Peyer's patch (tissue), 4 donors: ENCODE measurements around the gene PLA2G4C. TPM values are rescaled to one million over a fixed set of nuclear protein-coding genes. Genes with fewer than 3 reads are reported as not detected.

Source experiments
- DNase-seq, 3 donors: peaks; one replicate each; pipeline ENCODE4 v3.0.0-alpha.2; 2017 to 2019
- H3K27ac ChIP-seq, 4 donors: fragments of 200-600 bp; sonication (generic); one replicate each; pipeline ENCODE4 v1.5.1; 2016 to 2019
- H3K27me3 ChIP-seq, 2 donors: fragments of 200-600 bp; sonication (generic); one replicate each; pipeline ENCODE4 v1.5.1; 2019
- H3K36me3 ChIP-seq, 3 donors: fragments of 200-600 bp; sonication (generic); one replicate each; pipeline ENCODE4 v1.5.1; 2016 to 2019
- H3K4me1 ChIP-seq, 4 donors: fragments of 200-600 bp; sonication (generic); one replicate each; pipeline ENCODE4 v1.5.1; 2016 to 2019
- H3K4me3 ChIP-seq, 4 donors: fragments of 200-600 bp; sonication (generic); 1 replicate in 3 of 4; 2 replicates in 1 of 4; pipeline ENCODE4 v1.5.1; 2016 to 2019; ENCODE audit warnings: mild to moderate bottlenecking in 1 of 4
- H3K9me3 ChIP-seq, 4 donors: fragments of 200-600 bp; sonication (generic); one replicate each; pipeline ENCODE4 v1.5.1; 2016 to 2019; ENCODE audit warnings: mild to moderate bottlenecking in 1 of 4
- POLR2A ChIP-seq, 2 donors: fragments of 450-650 bp; IDR thresholded peaks; one replicate each; pipeline ENCODE4 v1.5.1; 2017; ENCODE audit warnings: antibody characterized with exemption in 2 of 2, mild to moderate bottlenecking in 2 of 2, moderate library complexity in 2 of 2
- total RNA-seq, 4 donors: library from RNA; depleted of rRNA; stranded (reverse); fragments of >200 nt; gene quantifications; one replicate each; pipeline ENCODE4 v1.1.0, GENCODE V29; 2016
- TF ChIP-seq, protein P1 (sequence below), 6 experiments: fragments of 450-650 bp in 4 of 6; fragments of 200-600 bp in 2 of 6; sonication (generic) in 1 of 6; IDR thresholded peaks; one replicate each; pipeline ENCODE4 v1.5.1; 2017 to 2019; ENCODE audit warnings: antibody characterized with exemption in 6 of 6, mild to moderate bottlenecking in 3 of 6, moderate library complexity in 1 of 6

PLA2G4C gene, protein sequence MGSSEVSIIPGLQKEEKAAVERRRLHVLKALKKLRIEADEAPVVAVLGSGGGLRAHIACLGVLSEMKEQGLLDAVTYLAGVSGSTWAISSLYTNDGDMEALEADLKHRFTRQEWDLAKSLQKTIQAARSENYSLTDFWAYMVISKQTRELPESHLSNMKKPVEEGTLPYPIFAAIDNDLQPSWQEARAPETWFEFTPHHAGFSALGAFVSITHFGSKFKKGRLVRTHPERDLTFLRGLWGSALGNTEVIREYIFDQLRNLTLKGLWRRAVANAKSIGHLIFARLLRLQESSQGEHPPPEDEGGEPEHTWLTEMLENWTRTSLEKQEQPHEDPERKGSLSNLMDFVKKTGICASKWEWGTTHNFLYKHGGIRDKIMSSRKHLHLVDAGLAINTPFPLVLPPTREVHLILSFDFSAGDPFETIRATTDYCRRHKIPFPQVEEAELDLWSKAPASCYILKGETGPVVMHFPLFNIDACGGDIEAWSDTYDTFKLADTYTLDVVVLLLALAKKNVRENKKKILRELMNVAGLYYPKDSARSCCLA
- 10 to 100 TPM in 3 of 4 donors, 1 to 10 TPM in 1; 7.6 to 26.9 (median 18.3) TPM for total RNA-seq

DNA sequence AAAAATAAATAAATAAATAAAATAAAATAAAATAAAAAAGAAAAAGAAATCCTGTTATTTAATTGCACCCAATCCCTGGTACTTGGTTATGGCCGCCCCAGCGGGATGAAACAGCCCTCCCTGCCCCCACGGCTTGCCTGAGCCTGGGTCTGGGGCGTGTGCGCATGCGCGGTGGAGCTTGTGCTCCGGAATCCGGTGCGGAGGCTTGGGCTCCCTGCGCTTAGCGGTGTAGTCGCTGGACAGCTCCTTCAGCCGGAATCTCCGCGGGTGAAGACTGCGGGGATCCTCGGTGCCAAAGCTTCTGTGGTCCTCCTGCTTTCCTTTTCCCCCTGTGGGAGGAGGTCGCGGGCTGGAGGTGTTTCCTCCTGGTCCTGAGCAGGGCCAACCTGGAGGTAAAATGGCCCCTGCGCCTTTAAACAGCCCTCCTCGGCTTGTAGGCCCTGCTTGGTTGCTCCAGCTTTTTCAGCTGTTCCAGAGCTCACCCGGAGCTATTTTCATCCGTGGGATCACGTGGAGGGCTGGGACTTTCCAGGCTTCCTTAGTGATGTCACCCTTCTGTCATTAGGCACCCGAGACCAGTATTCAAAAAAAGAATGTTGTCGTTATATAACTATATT is at the start of gene PLA2G4C:
TSS of gene PLA2G4C (minus strand) at position 468 of the 617 bp plus-strand sequence. CDS start 4,288 bp downstream, outside the sequence.
- Histone ChIP-seq H3K27me3 (no peaks in the 10 kb centered on the region), H3K9me3 (no peaks in the 10 kb centered on the region), H3K36me3 (no peaks in the 10 kb centered on the region), H3K27ac (peak within 1 kb of the TSS; percentile 57 to 90 (median 82)), H3K4me3 (peak within 1 kb of the TSS; percentile 35 to 62 (median 52)), H3K4me1 (peaks cover 0 to 21% (median 3%) of the 10 kb centered on the region in 4 donors)
- peak; percentile 85 to 95 (median 86) for DNase-seq
- TF ChIP-seq, protein P1, sequence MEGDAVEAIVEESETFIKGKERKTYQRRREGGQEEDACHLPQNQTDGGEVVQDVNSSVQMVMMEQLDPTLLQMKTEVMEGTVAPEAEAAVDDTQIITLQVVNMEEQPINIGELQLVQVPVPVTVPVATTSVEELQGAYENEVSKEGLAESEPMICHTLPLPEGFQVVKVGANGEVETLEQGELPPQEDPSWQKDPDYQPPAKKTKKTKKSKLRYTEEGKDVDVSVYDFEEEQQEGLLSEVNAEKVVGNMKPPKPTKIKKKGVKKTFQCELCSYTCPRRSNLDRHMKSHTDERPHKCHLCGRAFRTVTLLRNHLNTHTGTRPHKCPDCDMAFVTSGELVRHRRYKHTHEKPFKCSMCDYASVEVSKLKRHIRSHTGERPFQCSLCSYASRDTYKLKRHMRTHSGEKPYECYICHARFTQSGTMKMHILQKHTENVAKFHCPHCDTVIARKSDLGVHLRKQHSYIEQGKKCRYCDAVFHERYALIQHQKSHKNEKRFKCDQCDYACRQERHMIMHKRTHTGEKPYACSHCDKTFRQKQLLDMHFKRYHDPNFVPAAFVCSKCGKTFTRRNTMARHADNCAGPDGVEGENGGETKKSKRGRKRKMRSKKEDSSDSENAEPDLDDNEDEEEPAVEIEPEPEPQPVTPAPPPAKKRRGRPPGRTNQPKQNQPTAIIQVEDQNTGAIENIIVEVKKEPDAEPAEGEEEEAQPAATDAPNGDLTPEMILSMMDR (IDR thresholded peaks at IDR 0.05): no peak
- peak; percentile 33 to 48 for TF ChIP-seq POLR2A (IDR thresholded peaks at IDR 0.05)

DNA sequence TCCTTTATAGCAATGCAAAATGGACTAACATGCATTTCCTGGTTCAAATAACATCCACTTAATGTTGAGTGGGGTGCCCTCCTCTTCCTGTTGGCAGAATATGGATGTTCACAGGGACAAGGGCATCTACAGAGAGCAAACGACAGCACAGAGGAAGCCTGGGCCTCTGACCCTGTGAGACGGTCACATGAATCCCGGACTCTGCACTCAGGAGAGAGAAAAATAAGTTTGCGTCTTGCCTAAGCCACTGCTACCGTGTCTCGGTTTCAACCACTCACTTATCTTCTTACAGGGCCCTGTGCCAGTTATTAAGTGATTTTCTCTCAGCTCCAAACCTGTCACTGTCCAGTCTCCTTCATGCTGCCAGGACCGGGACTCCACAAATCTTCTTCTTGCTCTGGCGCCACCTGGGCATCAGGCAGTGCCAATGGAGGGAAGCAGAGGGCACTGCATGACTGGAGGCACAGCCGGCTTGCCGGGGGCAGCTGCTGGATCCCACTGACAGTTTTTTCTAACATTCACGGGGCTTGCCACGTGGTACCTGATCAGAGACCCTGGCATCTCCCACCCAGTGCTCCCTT is 47.7 kb upstream of the PLA2G4C start:
- Histone ChIP-seq H3K4me3 (no peak overlapping the region), H3K27ac (no peak overlapping the region)
- TF ChIP-seq POLR2A (IDR thresholded peaks at IDR 0.05): no peak
- TF ChIP-seq, protein P1 (IDR thresholded peaks at IDR 0.05): no peak

DNA sequence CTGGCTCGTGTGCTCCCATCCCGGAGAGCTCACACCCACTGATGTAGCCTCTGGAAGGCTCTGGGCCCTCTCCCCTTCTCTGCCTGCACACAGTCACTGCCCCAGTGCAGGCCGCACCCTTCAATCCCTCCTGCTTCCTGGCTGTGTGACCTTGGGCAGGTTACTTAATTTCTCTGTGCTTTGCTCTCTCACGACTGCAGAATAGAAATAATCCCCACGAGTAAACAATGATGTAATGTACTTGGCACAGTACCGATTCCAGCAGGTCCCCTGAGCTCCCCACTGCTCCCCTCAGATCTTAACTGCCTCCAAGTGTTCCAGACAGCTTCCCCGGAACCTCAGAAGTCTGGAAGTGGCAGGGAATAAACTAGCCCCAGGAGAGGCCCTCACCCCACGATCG is 43.4 kb upstream of the PLA2G4C start:
- Histone ChIP-seq H3K4me3 (no peak overlapping the region), H3K4me1 (no peaks in the 10 kb centered on the region), H3K27me3 (no peaks in the 10 kb centered on the region), H3K27ac (no peak overlapping the region), H3K36me3 (peaks cover 0 to 9% (median 0%) of the 10 kb centered on the region in 3 donors), H3K9me3 (no peaks in the 10 kb centered on the region)
- no peak for DNase-seq
- TF ChIP-seq, protein P1 (IDR thresholded peaks at IDR 0.05): no peak
- no peak for TF ChIP-seq POLR2A (IDR thresholded peaks at IDR 0.05)

More for the DNA sequence above, 47.7 kb upstream of the PLA2G4C start:
- DNase-seq: no peak
- Histone ChIP-seq H3K9me3 (no peaks in the 10 kb centered on the region), H3K36me3 (peaks cover 0 to 21% (median 0%) of the 10 kb centered on the region in 3 donors), H3K4me1 (no peaks in the 10 kb centered on the region), H3K27me3 (no peaks in the 10 kb centered on the region)

DNA sequence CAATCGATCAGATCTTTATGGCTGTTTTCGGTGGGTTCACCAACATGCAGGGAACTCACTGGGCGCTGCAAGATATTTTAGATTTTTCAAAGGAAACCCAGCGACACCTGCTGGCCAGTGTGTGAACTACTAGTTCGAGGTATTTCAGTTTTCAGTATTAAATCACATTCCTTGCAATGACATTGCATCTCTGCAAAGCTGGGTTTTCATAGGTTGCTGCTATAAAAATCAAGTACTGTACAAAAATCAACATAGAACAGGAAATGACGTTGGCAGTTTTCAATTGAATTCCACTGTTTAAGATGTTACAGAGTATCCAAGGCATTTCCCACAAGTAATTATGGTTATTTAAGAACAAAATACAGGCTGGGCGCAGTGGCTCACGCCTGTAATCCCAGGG is 41.9 kb upstream of the PLA2G4C start:
- DNase-seq: peak; percentile 47 to 91 (median 61)
- TF ChIP-seq POLR2A (IDR thresholded peaks at IDR 0.05): no peak
- TF ChIP-seq, protein P1 (IDR thresholded peaks at IDR 0.05): peak; percentile 81 to 90 (median 88)
- no peak overlapping the region for H3K4me3 ChIP-seq
- no peak overlapping the region for H3K27ac ChIP-seq
- no peaks in the 10 kb centered on the region for H3K4me1 ChIP-seq
- no peaks in the 10 kb centered on the region for H3K27me3 ChIP-seq
- H3K36me3 ChIP-seq: peaks cover 0 to 4% (median 0%) of the 10 kb centered on the region in 3 donors
- H3K9me3 ChIP-seq: no peaks in the 10 kb centered on the region

DNA sequence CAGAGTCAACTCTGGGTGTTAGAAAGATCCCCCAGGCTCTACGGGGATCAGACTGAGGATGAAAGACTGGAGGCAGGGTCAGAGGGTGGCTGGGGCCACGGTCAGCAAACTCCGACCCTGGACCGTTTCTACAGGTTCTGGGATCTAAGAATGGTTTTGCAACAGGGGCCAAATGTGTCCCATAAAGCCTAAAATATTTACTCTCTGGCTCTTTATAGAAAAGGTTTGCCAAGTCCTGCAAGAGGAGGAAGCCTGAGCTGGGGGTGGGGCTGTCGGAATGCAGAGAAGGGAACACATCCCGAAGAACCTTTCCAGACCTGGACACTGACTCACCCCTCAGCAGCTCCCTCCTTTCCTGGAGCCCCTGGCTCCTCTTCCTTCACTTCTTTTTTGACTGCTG is 38.8 kb upstream of the PLA2G4C start:
- H3K27ac ChIP-seq: no peak overlapping the region
- TF ChIP-seq, protein P1 (IDR thresholded peaks at IDR 0.05): no peak
- TF ChIP-seq POLR2A (IDR thresholded peaks at IDR 0.05): no peak
- no peaks in the 10 kb centered on the region for H3K4me1 ChIP-seq
- no peaks in the 10 kb centered on the region for H3K9me3 ChIP-seq
- H3K4me3 ChIP-seq: no peak overlapping the region
- H3K36me3 ChIP-seq: peaks cover 0 to 13% (median 0%) of the 10 kb centered on the region in 3 donors
- DNase-seq: no peak
- H3K27me3 ChIP-seq: no peaks in the 10 kb centered on the region
